ENCODE data around the gene PI4K2A.

Gene PI4K2A

GRCh38 chr10:97618285-97618684 is 22.2 kb upstream of the PI4K2A start:
- no peak for TF ChIP-seq CTCF (IDR thresholded peaks at IDR 0.05)

GRCh38 chr10:97618733-97619132 is 21.7 kb upstream of the PI4K2A start:
- no peak for TF ChIP-seq CTCF (IDR thresholded peaks at IDR 0.05)

GRCh38 chr10:97623277-97623676 is 17.2 kb upstream of the PI4K2A start:
- TF ChIP-seq CTCF (IDR thresholded peaks at IDR 0.05): no peak

- no peak for TF ChIP-seq CTCF (IDR thresholded peaks at IDR 0.05)
Observed at GRCh38 chr10:97627731-97628130, 12.7 kb upstream of the PI4K2A start.

GRCh38 chr10:97628228-97628627 is 12.2 kb upstream of the PI4K2A start:
- no peak for TF ChIP-seq CTCF (IDR thresholded peaks at IDR 0.05)

- no peak for TF ChIP-seq CTCF (IDR thresholded peaks at IDR 0.05)
Observed at GRCh38 chr10:97629289-97629688, 11.2 kb upstream of the PI4K2A start.

- TF ChIP-seq CTCF (IDR thresholded peaks at IDR 0.05): no peak
Observed at GRCh38 chr10:97631098-97631497, 9.4 kb upstream of the PI4K2A start.
